ENCODE measurements around the gene BICC1. TPM values are rescaled to one million over a fixed set of nuclear protein-coding genes. Genes with fewer than 3 reads are reported as not detected.

BICC1 gene
- total and polyA plus RNA-seq, 2 experiments from 2014 or later, result 5.8 to 20.4 TPM

DNA sequence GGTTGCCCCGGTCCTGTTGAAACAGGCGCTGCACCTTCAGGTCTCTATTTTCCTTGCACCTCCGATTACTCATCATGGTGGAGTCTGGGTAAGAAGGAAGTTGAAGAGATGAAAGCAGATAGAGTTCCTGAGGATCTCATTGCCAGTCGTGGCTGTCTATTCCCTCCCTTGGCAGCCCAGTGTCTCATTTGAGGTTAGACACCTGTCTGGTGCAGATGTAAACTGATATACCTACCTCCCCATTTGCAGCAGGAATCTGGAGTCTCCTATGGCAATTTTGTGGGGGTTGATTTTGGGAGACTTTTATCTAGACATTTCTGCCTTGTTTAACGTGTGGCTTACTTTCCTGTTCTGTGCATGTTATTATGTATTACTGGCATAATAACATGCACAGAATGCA lies 212.1 kb downstream of the BICC1 start:
- Histone ChIP-seq H3K36me3 (replicated peaks; ENCODE audit: insufficient read depth, low read depth) (no peaks in the 10 kb centered on the region), H3K4me1 (ENCODE audit: insufficient read depth) (no peaks in the 10 kb centered on the region), H3K4me2 (no peak overlapping the region), H3K9me3 (ENCODE audit: low read depth) (no peaks in the 10 kb centered on the region), H3K4me3 (no peak overlapping the region), H3K27ac (no peak overlapping the region), H2AFZ (no peak overlapping the region), H4K20me1 (ENCODE audit: insufficient read depth, poor library complexity, severe bottlenecking) (no peaks in the 10 kb centered on the region), H3K9me2 (replicated peaks; ENCODE audit: insufficient read depth) (no peaks in the 10 kb centered on the region), H3K27me3 (no peaks in the 10 kb centered on the region), H3K79me2 (no peaks in the 10 kb centered on the region)
- WGBS (ENCODE audit: low lambda C conversion rate, missing lambda C conversion rate), result 92% methylated on average over 5 of the region's 5 CpGs
- no peak for DNase-seq (ENCODE audit: low spot score)
- TF ChIP-seq, protein P1, sequence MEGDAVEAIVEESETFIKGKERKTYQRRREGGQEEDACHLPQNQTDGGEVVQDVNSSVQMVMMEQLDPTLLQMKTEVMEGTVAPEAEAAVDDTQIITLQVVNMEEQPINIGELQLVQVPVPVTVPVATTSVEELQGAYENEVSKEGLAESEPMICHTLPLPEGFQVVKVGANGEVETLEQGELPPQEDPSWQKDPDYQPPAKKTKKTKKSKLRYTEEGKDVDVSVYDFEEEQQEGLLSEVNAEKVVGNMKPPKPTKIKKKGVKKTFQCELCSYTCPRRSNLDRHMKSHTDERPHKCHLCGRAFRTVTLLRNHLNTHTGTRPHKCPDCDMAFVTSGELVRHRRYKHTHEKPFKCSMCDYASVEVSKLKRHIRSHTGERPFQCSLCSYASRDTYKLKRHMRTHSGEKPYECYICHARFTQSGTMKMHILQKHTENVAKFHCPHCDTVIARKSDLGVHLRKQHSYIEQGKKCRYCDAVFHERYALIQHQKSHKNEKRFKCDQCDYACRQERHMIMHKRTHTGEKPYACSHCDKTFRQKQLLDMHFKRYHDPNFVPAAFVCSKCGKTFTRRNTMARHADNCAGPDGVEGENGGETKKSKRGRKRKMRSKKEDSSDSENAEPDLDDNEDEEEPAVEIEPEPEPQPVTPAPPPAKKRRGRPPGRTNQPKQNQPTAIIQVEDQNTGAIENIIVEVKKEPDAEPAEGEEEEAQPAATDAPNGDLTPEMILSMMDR (IDR thresholded peaks at IDR 0.05; ENCODE audit: poor library complexity), result no peak
- TF ChIP-seq EZH2 (IDR thresholded peaks at IDR 0.05; ENCODE audit: borderline replicate concordance) (no peak), EZH2phosphoT487 (IDR thresholded peaks at IDR 0.05; ENCODE audit: low read depth, severe bottlenecking, unreplicated experiment) (no peak)

DNA sequence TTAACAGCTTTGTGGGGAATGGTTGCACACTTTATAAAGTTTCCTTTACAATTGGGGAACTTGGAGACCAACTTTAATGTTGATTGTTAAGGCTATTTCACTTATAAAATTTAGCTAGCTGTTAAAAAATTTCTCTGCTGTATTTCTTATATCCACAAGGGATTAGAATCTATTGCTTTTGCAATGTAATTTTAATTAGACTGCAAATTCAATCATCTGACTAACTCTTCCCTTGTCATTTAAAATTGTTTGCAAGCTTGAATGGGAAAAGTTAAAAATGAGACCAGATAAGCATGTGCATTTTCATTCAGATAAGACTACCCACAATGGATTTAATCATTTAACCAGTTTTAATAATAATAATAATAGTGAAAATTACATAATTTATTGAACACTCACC lies 213.2 kb downstream of the BICC1 start:
- Histone ChIP-seq H3K27me3 (no peaks in the 10 kb centered on the region), H3K36me3 (replicated peaks; ENCODE audit: insufficient read depth, low read depth) (no peaks in the 10 kb centered on the region), H3K79me2 (no peaks in the 10 kb centered on the region), H4K20me1 (ENCODE audit: insufficient read depth, poor library complexity, severe bottlenecking) (no peaks in the 10 kb centered on the region), H3K4me1 (ENCODE audit: insufficient read depth) (no peaks in the 10 kb centered on the region), H3K9me3 (ENCODE audit: low read depth) (no peaks in the 10 kb centered on the region), H3K9me2 (replicated peaks; ENCODE audit: insufficient read depth) (no peaks in the 10 kb centered on the region), H2AFZ (no peak overlapping the region), H3K4me2 (no peak overlapping the region), H3K27ac (no peak overlapping the region), H3K4me3 (no peak overlapping the region)
- no peak for TF ChIP-seq EZH2 (IDR thresholded peaks at IDR 0.05; ENCODE audit: borderline replicate concordance)
- TF ChIP-seq, protein P1 (IDR thresholded peaks at IDR 0.05; ENCODE audit: poor library complexity), result no peak
- TF ChIP-seq EZH2phosphoT487 (IDR thresholded peaks at IDR 0.05; ENCODE audit: low read depth, severe bottlenecking, unreplicated experiment), result no peak
- no peak for DNase-seq (ENCODE audit: low spot score)

DNA sequence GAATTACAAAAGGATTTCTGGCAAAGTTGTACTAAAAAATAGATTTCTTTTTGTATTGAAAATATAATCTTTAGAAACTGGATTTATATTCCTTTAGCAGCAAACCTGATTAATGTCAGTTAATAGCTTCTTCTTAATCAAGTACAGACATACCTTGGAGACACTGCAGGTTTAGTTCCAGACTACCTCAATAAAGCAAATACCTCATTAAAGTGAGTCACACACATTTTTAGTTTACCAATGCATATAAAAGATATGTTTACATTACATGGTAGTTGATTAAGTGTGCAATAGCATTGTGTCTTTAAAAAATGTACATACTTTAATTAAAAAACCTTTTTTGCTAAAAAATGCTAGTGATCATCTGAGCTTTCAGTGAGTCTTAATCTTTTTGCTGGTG lies 215.0 kb downstream of the BICC1 start:
- TF ChIP-seq EZH2 (IDR thresholded peaks at IDR 0.05; ENCODE audit: borderline replicate concordance) (no peak), EZH2phosphoT487 (IDR thresholded peaks at IDR 0.05; ENCODE audit: low read depth, severe bottlenecking, unreplicated experiment) (no peak)
- TF ChIP-seq, protein P1 (IDR thresholded peaks at IDR 0.05; ENCODE audit: poor library complexity), result no peak

DNA sequence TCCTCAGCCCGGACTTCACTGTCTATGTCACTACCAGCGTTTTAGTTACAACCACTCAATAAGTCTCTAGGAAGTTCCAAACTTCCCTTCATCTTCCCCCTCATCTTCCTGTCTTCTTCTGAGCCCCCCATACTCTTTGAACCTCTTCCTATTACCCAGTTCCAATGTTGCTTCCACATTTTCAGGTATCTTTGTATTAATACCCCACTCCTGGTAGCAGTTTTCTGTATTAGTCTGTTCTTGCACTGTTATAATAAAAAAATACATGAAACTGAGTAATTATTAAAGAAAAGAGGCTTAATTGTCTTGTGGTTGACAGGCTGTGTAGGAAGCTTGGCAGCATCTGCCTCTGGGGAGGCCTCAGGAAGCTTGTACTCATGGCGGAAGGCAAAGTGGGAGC lies 218.6 kb downstream of the BICC1 start:
- no peak for DNase-seq (ENCODE audit: low spot score)
- no peaks in the 10 kb centered on the region for H3K9me2 ChIP-seq (replicated peaks; ENCODE audit: insufficient read depth)
- H3K4me1 ChIP-seq (ENCODE audit: insufficient read depth), result no peaks in the 10 kb centered on the region
- WGBS (ENCODE audit: low lambda C conversion rate, missing lambda C conversion rate), result 97% methylated on average over 3 of the region's 3 CpGs
- TF ChIP-seq EZH2 (IDR thresholded peaks at IDR 0.05; ENCODE audit: borderline replicate concordance) (no peak), EZH2phosphoT487 (IDR thresholded peaks at IDR 0.05; ENCODE audit: low read depth, severe bottlenecking, unreplicated experiment) (no peak)
- TF ChIP-seq, protein P1 (IDR thresholded peaks at IDR 0.05; ENCODE audit: poor library complexity), result no peak
- H3K9me3 ChIP-seq (ENCODE audit: low read depth), result no peaks in the 10 kb centered on the region
- H3K4me2 ChIP-seq, result no peak overlapping the region
- H2AFZ ChIP-seq, result no peak overlapping the region
- H3K27me3 ChIP-seq, result no peaks in the 10 kb centered on the region
- H3K27ac ChIP-seq, result no peak overlapping the region
- no peak overlapping the region for H3K4me3 ChIP-seq
- H4K20me1 ChIP-seq (ENCODE audit: insufficient read depth, poor library complexity, severe bottlenecking), result no peaks in the 10 kb centered on the region
- H3K36me3 ChIP-seq (replicated peaks; ENCODE audit: insufficient read depth, low read depth), result no peaks in the 10 kb centered on the region
- no peaks in the 10 kb centered on the region for H3K79me2 ChIP-seq

More for the DNA sequence above, 215.0 kb downstream of the BICC1 start:
- no peak overlapping the region for H3K4me3 ChIP-seq
- DNase-seq (ENCODE audit: low spot score), result no peak
- H3K27ac ChIP-seq, result no peak overlapping the region
- no peaks in the 10 kb centered on the region for H4K20me1 ChIP-seq (ENCODE audit: insufficient read depth, poor library complexity, severe bottlenecking)
- H3K9me3 ChIP-seq (ENCODE audit: low read depth), result no peaks in the 10 kb centered on the region
- H3K36me3 ChIP-seq (replicated peaks; ENCODE audit: insufficient read depth, low read depth), result no peaks in the 10 kb centered on the region
- H2AFZ ChIP-seq, result no peak overlapping the region
- no peaks in the 10 kb centered on the region for H3K9me2 ChIP-seq (replicated peaks; ENCODE audit: insufficient read depth)
- no peaks in the 10 kb centered on the region for H3K27me3 ChIP-seq
- H3K79me2 ChIP-seq, result no peaks in the 10 kb centered on the region
- H3K4me1 ChIP-seq (ENCODE audit: insufficient read depth), result no peaks in the 10 kb centered on the region
- H3K4me2 ChIP-seq, result no peak overlapping the region
